HCT116 (cell line): ENCODE results near the gene KHDC1L. TPM values are rescaled to one million over a fixed set of nuclear protein-coding genes. Genes with fewer than 3 reads are reported as not detected.

ENCODE experiments used
- ATAC-seq: fragments of 200-7000 bp; cut with Tn5 transposase; 2 replicates; pipeline ENCODE4 v1.9.1; 2020; ENCODE audit warnings: mild to moderate bottlenecking, moderate library complexity
- BruUV-seq: library from RNA; stranded (reverse); fragments of 400-500 nt; replicated peaks from 2 replicates; lab custom pipeline; 2021; lab: Mats Ljungman, UMichigan
- CTCF ChIA-PET: fragments of 300-600 bp; sonication (Branson Sonifier 250); formaldehyde crosslinking; loops from one replicate; lab custom pipeline; 2021; ENCODE audit warnings: antibody characterized with exemption; lab: Charles Lee
- POLR2A ChIA-PET: fragments of 300-600, 350-600 bp; sonication (Branson Sonifier 250); formaldehyde crosslinking; loops from one replicate; lab custom pipeline; 2021; ENCODE audit warnings: antibody characterized with exemption; lab: Charles Lee
- RAD21 ChIA-PET, 2 experiments: fragments of 300-600 bp; sonication (Branson Sonifier 250); formaldehyde crosslinking; loops; one replicate each; lab custom pipeline; 2023; ENCODE audit warnings: low total read pairs in 2 of 2; ENCODE audit not compliant: uncharacterized antibody in 2 of 2, unreplicated experiment in 2 of 2, low non-redundant PET in 1 of 2; lab: Charles Lee
- DNase-seq: peaks from one replicate; pipeline ENCODE4 v3.0.0-alpha.2; 2010; ENCODE audit warnings: low read depth, low spot score
- H2AFZ ChIP-seq: fragments of 200-600 bp; shearing (Covaris generic), sonication (generic); 2 replicates; pipeline ENCODE4 v1.6.1; 2017; ENCODE audit warnings: low read depth, mixed run types, mixed read lengths, antibody characterized with exemption, low read length; ENCODE audit not compliant: poor library complexity, severe bottlenecking
- H3K27ac ChIP-seq: 2 replicates; pipeline ENCODE4 v1.5.1; 2012; ENCODE audit warnings: low read depth, low read length
- H3K27me3 ChIP-seq: fragments of 200-600 bp; sonication (generic); 2 replicates; pipeline ENCODE4 v1.6.1; 2016; ENCODE audit warnings: mixed run types, low read length, mixed read lengths; ENCODE audit not compliant: insufficient read depth
- H3K36me3 ChIP-seq, 2 experiments: fragments of 200-500 bp in 1 of 2; fragments of 200-600 bp in 1 of 2; sonication (Bioruptor generic) in 1 of 2; sonication (generic) in 1 of 2; 2 replicates each; pipeline versions ENCODE4 v1.5.1 to v1.6.1; 2014 to 2016; ENCODE audit warnings: low read length in 2 of 2, inconsistent platforms in 1 of 2, mixed read lengths in 1 of 2, mixed run types in 1 of 2; ENCODE audit not compliant: insufficient read depth in 2 of 2, control insufficient read depth in 1 of 2
- H3K4me1 ChIP-seq, 2 experiments: fragments of 200-600 bp in 1 of 2; sonication (generic) in 1 of 2; 2 replicates each; pipeline versions ENCODE4 v1.5.1 to v1.6.1; 2012 to 2017; ENCODE audit warnings: low read length in 2 of 2, inconsistent platforms in 1 of 2, mild to moderate bottlenecking in 1 of 2, mixed read lengths in 1 of 2, mixed run types in 1 of 2, moderate library complexity in 1 of 2; ENCODE audit not compliant: insufficient read depth in 2 of 2, control insufficient read depth in 1 of 2
- H3K4me2 ChIP-seq: fragments of 200-600 bp; sonication (generic); 2 replicates; pipeline ENCODE4 v1.6.1; 2017; ENCODE audit warnings: mixed run types, low read length, mixed read lengths
- H3K4me3 ChIP-seq, 2 experiments: fragments of 200-600 bp in 1 of 2; sonication (generic) in 1 of 2; replicated peaks in 1 of 2; 2 replicates each; pipeline ENCODE4 v1.5.1; 2011 to 2016; ENCODE audit warnings: low read length in 2 of 2, control low read depth in 1 of 2, low read depth in 1 of 2, mild to moderate bottlenecking in 1 of 2, mixed read lengths in 1 of 2, mixed run types in 1 of 2
- H3K79me2 ChIP-seq: fragments of 200-600 bp; sonication (generic); 2 replicates; pipeline ENCODE4 v1.6.1; 2017; ENCODE audit warnings: mild to moderate bottlenecking, mixed run types, low read length, moderate library complexity, mixed read lengths; ENCODE audit not compliant: insufficient read depth
- H3K9ac ChIP-seq: fragments of 200-600 bp; sonication (generic); 2 replicates; pipeline ENCODE4 v1.6.1; 2016; ENCODE audit warnings: low read length, mixed read lengths
- H3K9me2 ChIP-seq: fragments of 200-600 bp; sonication (generic), shearing (Covaris generic); 2 replicates; pipeline ENCODE4 v1.6.1; 2017; ENCODE audit warnings: mixed run types, mild to moderate bottlenecking, moderate library complexity; ENCODE audit not compliant: insufficient read depth
- H3K9me3 ChIP-seq, 2 experiments: fragments of 200-500 bp in 1 of 2; fragments of 200-600 bp in 1 of 2; sonication (Bioruptor generic) in 1 of 2; sonication (generic) in 1 of 2; 2 replicates each; pipeline ENCODE4 v1.6.1; 2014 to 2017; ENCODE audit warnings: low read length in 2 of 2, mixed read lengths in 2 of 2, inconsistent platforms in 1 of 2, low read depth in 1 of 2, mild to moderate bottlenecking in 1 of 2, mixed run types in 1 of 2, moderate library complexity in 1 of 2; ENCODE audit not compliant: control insufficient read depth in 1 of 2, insufficient read depth in 1 of 2
- H4K20me1 ChIP-seq: fragments of 200-600 bp; sonication (generic), shearing (Covaris generic); 2 replicates; pipeline ENCODE4 v1.6.1; 2017; ENCODE audit warnings: mixed run types, mild to moderate bottlenecking, moderate library complexity; ENCODE audit not compliant: insufficient read depth
- CBX3 ChIP-seq: IDR thresholded peaks from 2 replicates; pipeline ENCODE4 v1.6.1; 2012; ENCODE audit warnings: low read depth
- CEBPB ChIP-seq: IDR thresholded peaks from 2 replicates; pipeline ENCODE4 v1.6.1; 2012; ENCODE audit warnings: low read depth
- EGR1 ChIP-seq: IDR thresholded peaks from 2 replicates; pipeline ENCODE4 v1.6.1; 2012; ENCODE audit warnings: low read depth
- ELF1 ChIP-seq: IDR thresholded peaks from 2 replicates; pipeline ENCODE4 v1.6.1; 2012; ENCODE audit warnings: low read depth, borderline replicate concordance
- EZH2 ChIP-seq: fragments of 200-600 bp; sonication (generic); IDR thresholded peaks from 2 replicates; pipeline ENCODE4 v1.6.1; 2017; ENCODE audit warnings: antibody characterized with exemption, mixed run types
- EZH2phosphoT487 ChIP-seq: fragments of 200-600 bp; IDR thresholded peaks from 2 replicates; pipeline ENCODE4 v1.6.1; 2018; ENCODE audit warnings: antibody characterized with exemption, borderline replicate concordance
- JUND ChIP-seq: IDR thresholded peaks from 2 replicates; pipeline ENCODE4 v1.6.1; 2012
- POLR2A ChIP-seq: IDR thresholded peaks from 2 replicates; pipeline ENCODE4 v1.7.0; 2011; ENCODE audit warnings: borderline replicate concordance; ENCODE audit not compliant: insufficient read depth, insufficient read length; ENCODE audit errors: extremely low read depth
- POLR2AphosphoS5 ChIP-seq: IDR thresholded peaks from 2 replicates; pipeline ENCODE4 v1.6.1; 2011; ENCODE audit warnings: mild to moderate bottlenecking, low read depth, low read length, moderate library complexity
- SP1 ChIP-seq: IDR thresholded peaks from 2 replicates; pipeline ENCODE4 v1.6.1; 2012; ENCODE audit warnings: low read depth
- SRF ChIP-seq: IDR thresholded peaks from 2 replicates; pipeline ENCODE4 v1.6.1; 2012; ENCODE audit warnings: low read depth
- TCF7L2 ChIP-seq: IDR thresholded peaks from 2 replicates; pipeline ENCODE4 v1.7.0; 2011; ENCODE audit warnings: borderline replicate concordance, inconsistent platforms; ENCODE audit not compliant: insufficient read depth, insufficient read length; ENCODE audit errors: extremely low read depth
- YY1 ChIP-seq: IDR thresholded peaks from 2 replicates; pipeline ENCODE4 v1.6.1; 2011; ENCODE audit warnings: low read length, low read depth, moderate library complexity, mild to moderate bottlenecking; ENCODE audit not compliant: insufficient replicate concordance; ENCODE audit errors: extremely low read depth
- ZFX ChIP-seq: fragments of 450-650 bp; IDR thresholded peaks from 2 replicates; pipeline ENCODE4 v1.6.1; 2017
- intact Hi-C: fragments of 100-400 bp; cut with micrococcal nuclease; formaldehyde crosslinking; loops from 2 replicates; pipeline ENCODE4 v1.10.0; 2022
- total RNA-seq: library from RNA; stranded (reverse); gene quantifications from one replicate; pipeline ENCODE4 v1.2.1, GENCODE V29; 2021; ENCODE audit not compliant: unreplicated experiment
- TF ChIP-seq, protein P1 (sequence below): IDR thresholded peaks from 2 replicates; pipeline ENCODE4 v1.6.1; 2012; ENCODE audit warnings: low read depth
- TF ChIP-seq, protein P2 (sequence below): IDR thresholded peaks from 2 replicates; pipeline ENCODE4 v1.6.1; 2011; ENCODE audit warnings: mild to moderate bottlenecking, low read length, moderate library complexity; ENCODE audit not compliant: insufficient replicate concordance; ENCODE audit errors: extremely low read depth
- TF ChIP-seq, protein P3 (sequence below): IDR thresholded peaks from 2 replicates; pipeline ENCODE4 v1.6.1; 2012
- TF ChIP-seq, protein P4 (sequence below), 3 experiments: fragments of 200-600 bp in 1 of 3; sonication (generic) in 1 of 3; IDR thresholded peaks in 2 of 3; conservative IDR thresholded peaks in 1 of 3; 2 replicates each; pipeline ENCODE4 v1.5.1; 2012 to 2017; ENCODE audit warnings: low read depth in 2 of 3, low read length in 2 of 3, antibody characterized with exemption in 1 of 3, borderline replicate concordance in 1 of 3, control low read depth in 1 of 3, mild to moderate bottlenecking in 1 of 3, mixed read lengths in 1 of 3, mixed run types in 1 of 3, moderate library complexity in 1 of 3; ENCODE audit not compliant: insufficient read depth in 1 of 3

Gene KHDC1L
- total RNA-seq, 1 experiment from 2014 or later = 5.4 TPM

DNA sequence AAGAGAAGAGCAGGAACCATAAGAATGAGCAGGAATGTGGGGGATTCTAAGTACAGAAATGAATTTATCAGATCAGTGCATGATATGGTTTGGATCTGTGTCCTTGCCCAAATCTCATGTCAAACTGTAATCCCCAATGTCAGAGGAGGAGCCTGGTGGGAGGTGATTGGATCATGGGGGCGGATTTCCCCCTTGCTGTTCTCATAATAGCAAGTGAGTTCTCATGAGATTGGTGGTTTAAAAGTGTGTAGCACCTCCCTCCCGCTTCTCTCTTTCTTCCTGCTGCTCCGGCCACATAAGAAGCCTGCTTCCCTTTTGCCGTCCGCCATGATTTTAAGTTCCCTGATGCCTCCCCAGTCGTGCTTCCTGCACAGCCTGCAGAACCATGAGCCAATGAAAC, 49.2 kb downstream of the KHDC1L start:
- ChIA-PET POLR2A (no interaction called here), RAD21 (no interaction called here), CTCF (no interaction called here)
- Histone ChIP-seq H3K9me2 (no peaks in the 10 kb centered on the region), H3K27ac (no peak overlapping the region), H3K27me3 (peaks cover 81% of the 10 kb centered on the region), H3K9me3 (no peaks in the 10 kb centered on the region), H2AFZ (no peak overlapping the region), H3K4me2 (no peak overlapping the region), H3K4me3 (no peak overlapping the region), H4K20me1 (no peaks in the 10 kb centered on the region), H3K4me1 (no peaks in the 10 kb centered on the region), H3K36me3 (no peaks in the 10 kb centered on the region), H3K9ac (no peak overlapping the region), H3K79me2 (no peaks in the 10 kb centered on the region)
- ATAC-seq (no peak), DNase-seq (no peak)
- no TSS peak for BruUV-seq
- TF ChIP-seq YY1 (no peak), CBX3 (no peak), POLR2A (no peak), ELF1 (no peak), CEBPB (no peak), SP1 (no peak), POLR2AphosphoS5 (no peak), ZFX (no peak), TCF7L2 (no peak), JUND (no peak), SRF (no peak), EGR1 (no peak), EZH2 (no peak), EZH2phosphoT487 (no peak)
- TF ChIP-seq, protein P1, sequence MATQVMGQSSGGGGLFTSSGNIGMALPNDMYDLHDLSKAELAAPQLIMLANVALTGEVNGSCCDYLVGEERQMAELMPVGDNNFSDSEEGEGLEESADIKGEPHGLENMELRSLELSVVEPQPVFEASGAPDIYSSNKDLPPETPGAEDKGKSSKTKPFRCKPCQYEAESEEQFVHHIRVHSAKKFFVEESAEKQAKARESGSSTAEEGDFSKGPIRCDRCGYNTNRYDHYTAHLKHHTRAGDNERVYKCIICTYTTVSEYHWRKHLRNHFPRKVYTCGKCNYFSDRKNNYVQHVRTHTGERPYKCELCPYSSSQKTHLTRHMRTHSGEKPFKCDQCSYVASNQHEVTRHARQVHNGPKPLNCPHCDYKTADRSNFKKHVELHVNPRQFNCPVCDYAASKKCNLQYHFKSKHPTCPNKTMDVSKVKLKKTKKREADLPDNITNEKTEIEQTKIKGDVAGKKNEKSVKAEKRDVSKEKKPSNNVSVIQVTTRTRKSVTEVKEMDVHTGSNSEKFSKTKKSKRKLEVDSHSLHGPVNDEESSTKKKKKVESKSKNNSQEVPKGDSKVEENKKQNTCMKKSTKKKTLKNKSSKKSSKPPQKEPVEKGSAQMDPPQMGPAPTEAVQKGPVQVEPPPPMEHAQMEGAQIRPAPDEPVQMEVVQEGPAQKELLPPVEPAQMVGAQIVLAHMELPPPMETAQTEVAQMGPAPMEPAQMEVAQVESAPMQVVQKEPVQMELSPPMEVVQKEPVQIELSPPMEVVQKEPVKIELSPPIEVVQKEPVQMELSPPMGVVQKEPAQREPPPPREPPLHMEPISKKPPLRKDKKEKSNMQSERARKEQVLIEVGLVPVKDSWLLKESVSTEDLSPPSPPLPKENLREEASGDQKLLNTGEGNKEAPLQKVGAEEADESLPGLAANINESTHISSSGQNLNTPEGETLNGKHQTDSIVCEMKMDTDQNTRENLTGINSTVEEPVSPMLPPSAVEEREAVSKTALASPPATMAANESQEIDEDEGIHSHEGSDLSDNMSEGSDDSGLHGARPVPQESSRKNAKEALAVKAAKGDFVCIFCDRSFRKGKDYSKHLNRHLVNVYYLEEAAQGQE = no peak
- TF ChIP-seq, protein P2, sequence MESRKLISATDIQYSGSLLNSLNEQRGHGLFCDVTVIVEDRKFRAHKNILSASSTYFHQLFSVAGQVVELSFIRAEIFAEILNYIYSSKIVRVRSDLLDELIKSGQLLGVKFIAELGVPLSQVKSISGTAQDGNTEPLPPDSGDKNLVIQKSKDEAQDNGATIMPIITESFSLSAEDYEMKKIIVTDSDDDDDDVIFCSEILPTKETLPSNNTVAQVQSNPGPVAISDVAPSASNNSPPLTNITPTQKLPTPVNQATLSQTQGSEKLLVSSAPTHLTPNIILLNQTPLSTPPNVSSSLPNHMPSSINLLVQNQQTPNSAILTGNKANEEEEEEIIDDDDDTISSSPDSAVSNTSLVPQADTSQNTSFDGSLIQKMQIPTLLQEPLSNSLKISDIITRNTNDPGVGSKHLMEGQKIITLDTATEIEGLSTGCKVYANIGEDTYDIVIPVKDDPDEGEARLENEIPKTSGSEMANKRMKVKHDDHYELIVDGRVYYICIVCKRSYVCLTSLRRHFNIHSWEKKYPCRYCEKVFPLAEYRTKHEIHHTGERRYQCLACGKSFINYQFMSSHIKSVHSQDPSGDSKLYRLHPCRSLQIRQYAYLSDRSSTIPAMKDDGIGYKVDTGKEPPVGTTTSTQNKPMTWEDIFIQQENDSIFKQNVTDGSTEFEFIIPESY = no peak
- TF ChIP-seq, protein P3, sequence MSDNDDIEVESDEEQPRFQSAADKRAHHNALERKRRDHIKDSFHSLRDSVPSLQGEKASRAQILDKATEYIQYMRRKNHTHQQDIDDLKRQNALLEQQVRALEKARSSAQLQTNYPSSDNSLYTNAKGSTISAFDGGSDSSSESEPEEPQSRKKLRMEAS = no peak
- TF ChIP-seq, protein P4, sequence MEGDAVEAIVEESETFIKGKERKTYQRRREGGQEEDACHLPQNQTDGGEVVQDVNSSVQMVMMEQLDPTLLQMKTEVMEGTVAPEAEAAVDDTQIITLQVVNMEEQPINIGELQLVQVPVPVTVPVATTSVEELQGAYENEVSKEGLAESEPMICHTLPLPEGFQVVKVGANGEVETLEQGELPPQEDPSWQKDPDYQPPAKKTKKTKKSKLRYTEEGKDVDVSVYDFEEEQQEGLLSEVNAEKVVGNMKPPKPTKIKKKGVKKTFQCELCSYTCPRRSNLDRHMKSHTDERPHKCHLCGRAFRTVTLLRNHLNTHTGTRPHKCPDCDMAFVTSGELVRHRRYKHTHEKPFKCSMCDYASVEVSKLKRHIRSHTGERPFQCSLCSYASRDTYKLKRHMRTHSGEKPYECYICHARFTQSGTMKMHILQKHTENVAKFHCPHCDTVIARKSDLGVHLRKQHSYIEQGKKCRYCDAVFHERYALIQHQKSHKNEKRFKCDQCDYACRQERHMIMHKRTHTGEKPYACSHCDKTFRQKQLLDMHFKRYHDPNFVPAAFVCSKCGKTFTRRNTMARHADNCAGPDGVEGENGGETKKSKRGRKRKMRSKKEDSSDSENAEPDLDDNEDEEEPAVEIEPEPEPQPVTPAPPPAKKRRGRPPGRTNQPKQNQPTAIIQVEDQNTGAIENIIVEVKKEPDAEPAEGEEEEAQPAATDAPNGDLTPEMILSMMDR (IDR thresholded peaks at IDR 0.05 in 2 of 3, conservative IDR thresholded peaks at IDR 0.05 in 1 of 3; ENCODE audit: borderline replicate concordance in 1 of 3, insufficient read depth in 1 of 3, low read depth in 2 of 3, low read length in 2 of 3) = no peak
- intact Hi-C loops = no loop called here
